ENCODE results near the gene LRRTM3. TPM values are rescaled to one million over a fixed set of nuclear protein-coding genes. Genes with fewer than 3 reads are reported as not detected.

LRRTM3 gene
- total and polyA plus RNA-seq, 2 experiments from 2014 or later = 0.21 to 0.37 TPM

- Histone ChIP-seq H3K36me3 (ENCODE audit: insufficient read depth) (no peaks in the 10 kb centered on the region), H2AFZ (no peak overlapping the region), H3K9me2 (ENCODE audit: insufficient read depth) (no peaks in the 10 kb centered on the region), H3F3A (replicated peaks; ENCODE audit: low read depth) (no peaks in the 10 kb centered on the region), H3K27me3 (ENCODE audit: insufficient read depth) (no peaks in the 10 kb centered on the region), H3K4me1 (ENCODE audit: insufficient read depth) (no peaks in the 10 kb centered on the region), H3K4me3 (no peak overlapping the region), H4K20me1 (replicated peaks; ENCODE audit: insufficient read depth) (no peaks in the 10 kb centered on the region), H3K27ac (ENCODE audit: low read depth) (no peak overlapping the region), H3K4me2 (no peak overlapping the region), H3K79me2 (replicated peaks; ENCODE audit: insufficient read depth) (no peaks in the 10 kb centered on the region)
- DNase-seq (ENCODE audit: low spot score) = no peak
- Mint-ChIP-seq H3K4me1 (peaks cover 7% of the 10 kb centered on the region; the same call in 2 of the 3 replicates), H3K27ac (no peak overlapping the region), H3K27me3 (ENCODE audit: insufficient read depth, low read depth, poor library complexity) (no peaks in the 10 kb centered on the region), H3K36me3 (ENCODE audit: low read depth) (no peaks in the 10 kb centered on the region), H3K9me3 (no peaks in the 10 kb centered on the region), H3K4me3 (no peak overlapping the region)
- no peak for ATAC-seq
- no peak for TF ChIP-seq NANOG (IDR thresholded peaks at IDR 0.05; ENCODE audit: borderline replicate concordance)
- no peak for TF ChIP-seq EZH2phosphoT487 (IDR thresholded peaks at IDR 0.05; ENCODE audit: unreplicated experiment)
- no peak for TF ChIP-seq EZH2 (IDR thresholded peaks at IDR 0.05; ENCODE audit: low read depth, unreplicated experiment)
- TF ChIP-seq REST (IDR thresholded peaks at IDR 0.05; ENCODE audit: unreplicated experiment) = no peak
- TF ChIP-seq POLR2AphosphoS5 (IDR thresholded peaks at IDR 0.05; ENCODE audit: low read depth) = no peak
- no peak for TF ChIP-seq ETS1 (IDR thresholded peaks at IDR 0.05)
- TF ChIP-seq JUNB (IDR thresholded peaks at IDR 0.05; ENCODE audit: unreplicated experiment) = no peak
- TF ChIP-seq ZNF462 (CRISPR knock-in tag; IDR thresholded peaks at IDR 0.05) = no peak
- no peak for TF ChIP-seq STAT1 (IDR thresholded peaks at IDR 0.05; ENCODE audit: unreplicated experiment)
- TF ChIP-seq CTCF (conservative IDR thresholded peaks at IDR 0.05; ENCODE audit: low read depth in 2 of 2) = no peak
- TF ChIP-seq ZNF114 (CRISPR knock-in tag; IDR thresholded peaks at IDR 0.05) = no peak
- TF ChIP-seq ZNF331 (CRISPR knock-in tag; IDR thresholded peaks at IDR 0.05; ENCODE audit: low read depth) = no peak
- TF ChIP-seq CREB1 (CRISPR knock-in tag; IDR thresholded peaks at IDR 0.05; ENCODE audit: low read depth) = no peak
Measured at GRCh38 chr10:67049988-67050387, 124.2 kb downstream of the LRRTM3 start.
